Measurements from ENCODE around the gene IFNL3.
A peak's percentile ranks its signal among the peaks of the same experiment; 100 is the strongest.
"Not testable (repeated sequence)": the region's sequence is repeated elsewhere in the genome, so short reads cannot be mapped to it uniquely, and the experiment has no call there.

IFNL3 gene

DNA sequence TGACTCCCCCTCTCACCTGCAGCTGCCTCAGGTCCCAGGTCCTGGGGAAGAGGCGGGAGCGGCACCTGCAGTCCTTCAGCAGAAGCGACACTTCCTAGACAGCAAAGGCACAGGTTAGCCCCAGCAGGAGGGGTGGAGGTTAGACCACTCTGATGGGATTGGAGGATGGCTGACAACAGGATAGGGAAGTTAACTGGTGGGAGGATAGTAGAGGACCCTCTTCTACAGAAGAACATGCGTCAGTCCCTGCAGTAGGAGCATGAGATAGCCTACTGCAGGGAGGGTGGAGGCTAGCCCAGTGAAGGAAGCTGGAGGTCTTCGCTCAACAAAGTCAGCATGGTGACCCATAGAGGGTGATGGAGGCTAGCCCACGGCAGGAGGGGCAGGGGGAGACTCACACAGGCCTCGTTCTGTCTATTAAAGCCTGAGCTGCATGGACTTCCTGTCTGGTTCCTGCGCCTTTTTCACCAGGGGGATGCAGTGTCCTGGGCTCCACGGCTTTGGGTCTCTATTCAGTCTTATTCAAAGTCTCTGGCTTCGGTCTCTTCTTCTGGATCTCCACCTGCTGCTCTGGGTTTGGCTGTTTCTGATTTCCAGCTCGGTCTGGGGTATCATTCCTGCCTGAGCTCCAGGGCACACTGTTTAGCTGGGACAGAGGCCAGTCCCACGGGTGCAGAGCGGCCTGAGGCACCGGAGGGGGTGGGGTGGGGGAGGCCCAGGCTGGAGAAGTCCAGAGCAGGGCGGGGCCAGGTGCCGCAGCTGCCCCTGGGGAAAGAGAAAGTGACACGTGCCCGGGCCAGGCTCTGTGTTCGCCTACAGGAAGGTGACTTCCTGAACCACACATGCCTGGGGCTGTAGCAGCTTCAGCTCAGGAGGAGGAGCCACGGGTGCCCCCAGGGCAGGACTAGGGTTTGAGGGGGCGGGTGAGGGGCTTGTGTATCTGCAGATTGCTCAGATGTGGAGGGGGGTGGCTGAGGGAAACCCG, 7.3 kb downstream of the IFNL3 start:
- TF ChIP-seq, protein P1, sequence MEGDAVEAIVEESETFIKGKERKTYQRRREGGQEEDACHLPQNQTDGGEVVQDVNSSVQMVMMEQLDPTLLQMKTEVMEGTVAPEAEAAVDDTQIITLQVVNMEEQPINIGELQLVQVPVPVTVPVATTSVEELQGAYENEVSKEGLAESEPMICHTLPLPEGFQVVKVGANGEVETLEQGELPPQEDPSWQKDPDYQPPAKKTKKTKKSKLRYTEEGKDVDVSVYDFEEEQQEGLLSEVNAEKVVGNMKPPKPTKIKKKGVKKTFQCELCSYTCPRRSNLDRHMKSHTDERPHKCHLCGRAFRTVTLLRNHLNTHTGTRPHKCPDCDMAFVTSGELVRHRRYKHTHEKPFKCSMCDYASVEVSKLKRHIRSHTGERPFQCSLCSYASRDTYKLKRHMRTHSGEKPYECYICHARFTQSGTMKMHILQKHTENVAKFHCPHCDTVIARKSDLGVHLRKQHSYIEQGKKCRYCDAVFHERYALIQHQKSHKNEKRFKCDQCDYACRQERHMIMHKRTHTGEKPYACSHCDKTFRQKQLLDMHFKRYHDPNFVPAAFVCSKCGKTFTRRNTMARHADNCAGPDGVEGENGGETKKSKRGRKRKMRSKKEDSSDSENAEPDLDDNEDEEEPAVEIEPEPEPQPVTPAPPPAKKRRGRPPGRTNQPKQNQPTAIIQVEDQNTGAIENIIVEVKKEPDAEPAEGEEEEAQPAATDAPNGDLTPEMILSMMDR (conservative IDR thresholded peaks at IDR 0.05), result no peak
- no peak for TF ChIP-seq ZFX (IDR thresholded peaks at IDR 0.05)
- H3K27ac ChIP-seq, result peak overlapping the region; percentile 42

DNA sequence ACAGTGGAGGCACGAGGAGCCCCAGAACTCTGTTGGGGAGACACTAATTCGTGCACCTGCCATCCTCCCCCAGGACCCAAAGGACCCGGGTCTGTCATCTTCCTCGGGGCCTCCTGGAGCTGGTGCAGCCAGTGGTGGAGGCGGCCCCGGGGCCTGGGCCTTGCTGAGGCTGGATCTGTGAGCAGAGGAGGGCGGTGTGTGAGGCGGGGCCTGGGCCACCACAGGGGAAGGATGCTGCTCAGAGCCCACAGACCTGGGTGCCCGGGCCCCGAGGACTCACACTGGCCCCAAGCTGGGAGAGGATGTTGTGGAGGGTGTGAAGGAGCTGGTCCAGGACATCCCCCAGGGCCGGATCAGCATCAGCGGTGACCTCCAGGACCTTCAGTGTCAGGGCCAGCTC, 8.3 kb downstream of the IFNL3 start:
- TF ChIP-seq, protein P1 (conservative IDR thresholded peaks at IDR 0.05), result no peak
- no peak for TF ChIP-seq ZFX (IDR thresholded peaks at IDR 0.05)
- H3K27ac ChIP-seq, result no peak overlapping the region

DNA sequence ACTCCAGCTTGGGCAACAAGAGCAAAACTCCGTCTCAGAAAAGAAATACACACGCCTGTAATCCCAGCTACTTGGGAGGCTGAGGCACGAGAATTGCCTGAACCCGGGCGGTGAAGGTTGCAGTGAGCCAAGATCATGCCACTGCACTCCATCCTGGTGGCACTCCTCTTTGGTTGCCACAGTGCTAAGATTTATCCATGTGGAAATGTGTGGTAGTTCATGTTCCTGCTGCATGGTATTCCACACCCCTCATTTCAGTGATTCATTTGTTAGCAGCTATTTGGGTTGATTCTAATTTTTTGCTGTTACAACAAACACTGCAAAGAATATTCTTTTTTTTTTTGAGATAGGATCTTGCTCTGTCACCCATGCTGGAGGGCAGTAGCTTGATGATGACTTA, 12.1 kb downstream of the IFNL3 start:
- TF ChIP-seq, protein P1 (conservative IDR thresholded peaks at IDR 0.05), result no peak
- no peak for TF ChIP-seq ZFX (IDR thresholded peaks at IDR 0.05)
- no peak overlapping the region for H3K27ac ChIP-seq

DNA sequence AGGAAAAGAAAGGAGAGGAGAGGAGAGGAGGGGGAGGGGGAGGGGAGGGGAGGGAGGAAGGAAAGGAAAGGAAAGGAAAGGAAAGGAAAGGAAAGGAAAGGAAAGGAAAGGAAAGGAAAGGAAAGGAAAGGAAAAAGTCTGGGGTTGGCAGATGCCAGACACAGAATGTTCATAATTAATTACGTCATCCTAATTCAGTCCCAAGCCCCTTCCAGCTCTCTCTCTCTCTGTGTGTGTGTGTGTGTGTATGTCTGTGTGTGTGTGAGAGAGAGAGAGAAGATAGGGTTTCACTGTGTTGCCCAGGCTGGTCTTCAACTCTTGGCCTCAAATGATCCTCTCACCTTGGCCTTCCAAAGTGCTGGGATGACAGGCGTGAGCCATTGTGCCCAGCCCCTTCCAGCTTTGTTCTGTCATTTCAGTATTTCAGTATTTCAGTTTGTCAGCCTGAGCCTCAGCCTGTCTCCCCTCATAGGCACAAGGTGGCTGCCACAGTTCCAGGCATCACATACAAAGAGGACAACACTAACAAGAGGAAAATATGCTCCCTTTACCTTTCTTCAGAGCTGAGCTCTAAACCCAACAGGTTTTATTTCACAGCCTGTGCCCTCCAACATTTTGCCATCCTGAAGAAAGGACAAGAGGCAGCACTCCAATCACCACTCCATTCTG, 14.6 kb downstream of the IFNL3 start:
- H3K27ac ChIP-seq, result no peak overlapping the region
- TF ChIP-seq ZFX (IDR thresholded peaks at IDR 0.05), result no peak
- TF ChIP-seq, protein P1 (conservative IDR thresholded peaks at IDR 0.05), result no peak

DNA sequence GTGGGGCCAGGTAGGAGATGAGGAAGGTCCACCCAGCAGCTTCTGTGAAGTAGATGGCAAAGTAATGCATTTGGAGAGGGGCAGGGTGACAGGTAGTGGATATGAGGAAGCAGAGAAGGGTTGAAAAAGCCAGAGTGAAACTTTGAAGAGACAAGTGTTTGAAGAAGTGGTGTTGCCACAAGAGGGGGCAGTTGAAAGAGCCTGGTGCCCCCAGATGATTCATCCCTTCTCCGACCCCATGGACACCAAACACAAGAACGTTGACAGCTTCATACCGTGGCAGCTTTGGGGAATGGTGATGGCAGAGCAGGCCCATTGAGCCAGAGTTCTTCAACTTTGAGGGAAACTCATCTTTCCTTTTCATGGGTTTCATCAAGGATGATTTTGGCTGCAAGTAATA, 19.9 kb downstream of the IFNL3 start:
- H3K27ac ChIP-seq, result no peak overlapping the region
- no peak for TF ChIP-seq ZFX (IDR thresholded peaks at IDR 0.05)
- TF ChIP-seq, protein P1 (conservative IDR thresholded peaks at IDR 0.05), result no peak

DNA sequence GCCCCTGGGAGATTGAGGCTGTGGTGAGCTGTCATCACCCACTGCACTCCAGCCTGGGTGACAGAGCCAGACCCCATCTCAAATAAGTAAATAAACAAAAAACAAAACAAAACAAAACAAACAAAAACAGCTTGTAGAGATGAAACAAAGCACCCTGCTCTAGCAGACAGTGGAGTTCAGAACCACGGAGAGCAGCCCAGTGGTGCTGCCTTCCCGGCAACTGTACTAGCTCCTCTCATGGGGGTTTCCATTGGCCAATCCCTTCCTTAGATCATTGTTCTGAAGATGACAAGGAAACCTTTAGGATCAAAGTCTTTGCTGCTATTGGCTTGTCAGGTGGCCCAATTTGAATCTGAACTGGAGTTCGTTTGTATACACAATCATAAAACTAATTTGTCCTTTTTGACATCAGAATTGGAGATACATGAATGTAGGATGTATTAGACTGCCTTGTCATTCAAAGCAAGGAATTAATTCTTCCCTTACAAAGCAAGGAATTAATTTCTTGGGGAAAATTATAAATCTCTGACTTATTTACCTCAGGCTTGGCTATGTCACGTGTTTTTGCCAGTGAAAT, 21.0 kb downstream of the IFNL3 start:
- TF ChIP-seq, protein P1 (conservative IDR thresholded peaks at IDR 0.05), result no peak
- no peak for TF ChIP-seq ZFX (IDR thresholded peaks at IDR 0.05)
- no peak overlapping the region for H3K27ac ChIP-seq

DNA sequence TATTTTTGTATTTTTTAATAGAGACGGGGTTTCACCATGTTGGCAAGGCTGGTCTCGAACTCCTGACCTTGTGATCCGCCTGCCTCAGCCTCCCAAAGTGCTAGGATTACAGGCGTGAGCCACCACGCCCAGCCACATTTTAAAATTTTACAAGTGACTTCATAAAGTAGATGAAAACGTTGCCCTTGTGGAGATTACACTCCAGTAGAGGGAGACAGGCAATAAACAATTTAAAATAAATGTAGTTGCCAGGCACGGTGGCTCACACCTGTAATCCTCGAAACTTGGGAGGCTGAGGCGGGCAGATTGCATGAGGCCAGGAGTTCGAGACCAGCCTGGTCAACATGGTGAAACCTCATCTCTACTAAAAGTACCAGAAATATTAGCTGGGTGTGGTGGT, 25.7 kb downstream of the IFNL3 start:
- not testable (repeated sequence) for H3K27ac ChIP-seq

All from C4-2B (cell line).